Measurements from ENCODE around the gene IKZF4.

Gene IKZF4

DNA sequence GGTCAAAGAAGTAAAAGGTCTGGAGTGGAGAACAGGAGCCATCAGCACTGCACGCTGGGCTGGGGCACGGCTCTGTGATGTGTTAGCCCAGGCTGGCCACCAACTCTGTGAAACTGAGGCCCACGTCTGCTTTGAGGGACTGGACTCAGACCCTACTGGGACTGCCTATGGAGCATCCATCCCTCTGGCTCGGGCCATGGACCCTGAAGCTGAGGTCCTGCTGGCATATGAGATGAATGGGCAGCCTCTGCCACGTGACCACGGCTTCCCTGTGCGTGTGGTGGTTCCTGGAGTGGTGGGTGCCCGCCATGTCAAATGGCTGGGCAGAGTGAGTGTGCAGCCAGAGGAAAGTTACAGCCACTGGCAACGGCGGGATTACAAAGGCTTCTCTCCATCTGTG, 16.6 kb upstream of the IKZF4 start:
- Mint-ChIP-seq H3K4me1 (peaks cover 51% of the 10 kb centered on the region), H3K27me3 (ENCODE audit: low read depth, poor library complexity) (no peaks in the 10 kb centered on the region), H3K27ac (peak overlapping the region; percentile 56), H3K4me3 (no peak overlapping the region), H3K36me3 (ENCODE audit: low read depth) (peaks cover 55% of the 10 kb centered on the region), H3K9me3 (no peaks in the 10 kb centered on the region)
- TF ChIP-seq, protein P1, sequence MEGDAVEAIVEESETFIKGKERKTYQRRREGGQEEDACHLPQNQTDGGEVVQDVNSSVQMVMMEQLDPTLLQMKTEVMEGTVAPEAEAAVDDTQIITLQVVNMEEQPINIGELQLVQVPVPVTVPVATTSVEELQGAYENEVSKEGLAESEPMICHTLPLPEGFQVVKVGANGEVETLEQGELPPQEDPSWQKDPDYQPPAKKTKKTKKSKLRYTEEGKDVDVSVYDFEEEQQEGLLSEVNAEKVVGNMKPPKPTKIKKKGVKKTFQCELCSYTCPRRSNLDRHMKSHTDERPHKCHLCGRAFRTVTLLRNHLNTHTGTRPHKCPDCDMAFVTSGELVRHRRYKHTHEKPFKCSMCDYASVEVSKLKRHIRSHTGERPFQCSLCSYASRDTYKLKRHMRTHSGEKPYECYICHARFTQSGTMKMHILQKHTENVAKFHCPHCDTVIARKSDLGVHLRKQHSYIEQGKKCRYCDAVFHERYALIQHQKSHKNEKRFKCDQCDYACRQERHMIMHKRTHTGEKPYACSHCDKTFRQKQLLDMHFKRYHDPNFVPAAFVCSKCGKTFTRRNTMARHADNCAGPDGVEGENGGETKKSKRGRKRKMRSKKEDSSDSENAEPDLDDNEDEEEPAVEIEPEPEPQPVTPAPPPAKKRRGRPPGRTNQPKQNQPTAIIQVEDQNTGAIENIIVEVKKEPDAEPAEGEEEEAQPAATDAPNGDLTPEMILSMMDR (IDR thresholded peaks at IDR 0.05) = no peak
- no peak for DNase-seq

DNA sequence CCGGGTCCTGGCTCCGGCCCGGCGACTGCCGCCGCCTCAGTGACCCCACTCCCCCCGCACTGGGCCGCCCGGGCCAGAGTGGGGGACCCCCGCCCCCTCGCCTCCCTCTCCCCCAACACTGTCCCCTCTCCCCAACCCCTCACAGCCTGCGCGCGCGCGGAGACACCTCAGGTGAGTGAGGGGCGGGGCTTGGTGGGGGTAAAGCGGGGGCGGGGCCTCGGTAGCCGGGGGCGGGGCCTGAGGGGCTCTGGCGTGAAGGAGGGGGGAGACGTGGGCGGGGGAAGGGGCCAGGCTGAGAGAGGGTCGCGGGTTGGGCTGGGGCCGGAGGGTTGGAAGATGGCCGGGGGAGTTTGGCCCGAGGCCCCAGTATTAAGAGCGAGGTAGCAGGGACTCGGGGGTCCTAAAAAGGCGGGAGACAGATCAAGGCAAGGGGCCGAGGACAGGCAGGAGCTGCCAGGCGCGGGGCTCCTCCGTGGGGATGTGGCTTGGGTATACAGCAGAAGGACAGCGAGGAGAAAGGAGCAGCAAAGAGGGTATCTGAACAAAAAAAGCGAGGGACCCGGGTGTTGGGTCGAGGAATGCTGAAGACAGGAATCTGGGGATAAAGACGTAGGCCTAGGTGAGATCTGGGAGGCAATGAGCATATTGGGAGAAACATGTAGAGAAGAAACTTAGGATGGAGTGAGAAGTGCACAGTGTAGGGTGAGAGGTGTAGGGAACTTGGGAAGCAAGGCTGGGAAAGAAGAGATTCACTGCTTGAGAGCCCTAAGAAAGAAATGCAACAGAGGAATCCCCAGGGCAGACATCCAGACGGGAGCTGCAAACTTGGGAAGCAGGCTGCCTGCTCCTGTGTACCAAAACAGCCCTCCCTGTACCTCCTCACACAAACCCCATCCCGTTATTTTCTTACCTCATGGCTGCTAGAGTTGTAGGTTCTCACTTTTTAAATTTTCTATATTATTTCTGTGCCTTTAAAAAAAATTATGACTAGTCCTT, 13.0 kb upstream of the IKZF4 start:
- TF ChIP-seq, protein P1 (IDR thresholded peaks at IDR 0.05) = no peak
- peak overlapping the region; percentile 90 for H3K4me3 Mint-ChIP-seq
- no peaks in the 10 kb centered on the region for H3K9me3 Mint-ChIP-seq
- H3K36me3 Mint-ChIP-seq (ENCODE audit: low read depth) = peaks cover 50% of the 10 kb centered on the region
- H3K27me3 Mint-ChIP-seq (ENCODE audit: low read depth, poor library complexity) = peaks cover 3% of the 10 kb centered on the region
- H3K4me1 Mint-ChIP-seq = peaks cover 70% of the 10 kb centered on the region
- H3K27ac Mint-ChIP-seq = peak overlapping the region; percentile 99
- peak; percentile 92 for DNase-seq

DNA sequence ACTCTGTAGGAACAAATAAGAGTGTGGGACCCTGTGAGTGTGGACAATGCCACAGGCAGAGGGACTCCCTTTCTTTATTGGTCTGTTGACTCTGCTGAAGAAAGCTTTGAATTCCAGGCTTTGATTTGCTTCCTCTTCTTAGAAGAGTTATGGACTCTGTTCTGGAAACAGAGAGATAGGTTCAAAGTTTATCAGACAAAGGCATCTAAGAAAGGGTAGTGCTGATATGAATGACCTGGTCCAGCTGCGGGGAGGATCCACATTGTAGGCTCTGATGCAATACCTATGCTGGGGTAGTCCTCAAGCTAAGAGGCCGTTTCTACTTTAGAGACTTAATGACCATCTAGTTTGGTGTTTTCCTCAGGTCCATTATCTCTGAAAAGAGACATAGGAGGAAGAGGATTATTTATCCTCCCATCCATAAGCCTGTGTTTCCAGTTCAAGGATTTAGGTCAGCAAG, 10.7 kb upstream of the IKZF4 start:
- Mint-ChIP-seq H3K9me3 (no peaks in the 10 kb centered on the region), H3K4me1 (peaks cover 68% of the 10 kb centered on the region), H3K27me3 (ENCODE audit: low read depth, poor library complexity) (peaks cover 3% of the 10 kb centered on the region), H3K27ac (peak overlapping the region; percentile 61), H3K36me3 (ENCODE audit: low read depth) (peaks cover 41% of the 10 kb centered on the region), H3K4me3 (peak overlapping the region; percentile 49)
- no peak for DNase-seq
- TF ChIP-seq, protein P1 (IDR thresholded peaks at IDR 0.05) = no peak

DNA sequence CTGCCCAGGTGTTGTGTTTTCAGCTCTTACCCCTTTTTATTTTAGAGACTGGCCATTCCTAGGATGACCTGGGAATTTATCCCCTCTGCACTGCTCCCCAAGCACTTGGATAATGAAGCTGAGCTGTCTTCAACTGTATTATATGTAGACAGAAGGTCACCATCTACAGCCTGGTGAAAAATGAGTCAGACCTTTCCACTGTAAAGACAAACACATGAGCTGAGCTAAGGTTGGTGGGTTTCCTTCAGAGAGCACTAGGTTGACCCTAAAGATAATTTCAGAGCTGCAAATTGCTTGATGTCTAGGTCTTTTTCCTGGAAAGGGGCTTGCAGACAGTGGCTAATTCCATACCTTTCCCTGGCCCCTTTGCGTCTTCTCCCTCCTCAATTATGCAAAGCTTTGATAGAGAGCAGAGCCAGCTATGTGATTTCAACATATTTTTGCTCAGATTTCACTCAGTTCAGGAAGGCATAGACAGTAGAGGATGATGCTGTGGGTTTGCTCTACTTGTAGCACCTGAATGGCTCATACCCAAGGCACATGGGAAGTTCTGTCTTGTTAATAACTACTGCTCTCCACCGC, 9.2 kb upstream of the IKZF4 start:
- DNase-seq = no peak
- Mint-ChIP-seq H3K4me1 (peaks cover 63% of the 10 kb centered on the region), H3K9me3 (no peaks in the 10 kb centered on the region), H3K4me3 (no peak overlapping the region), H3K36me3 (ENCODE audit: low read depth) (peaks cover 31% of the 10 kb centered on the region), H3K27ac (no peak overlapping the region), H3K27me3 (ENCODE audit: low read depth, poor library complexity) (peaks cover 3% of the 10 kb centered on the region)
- TF ChIP-seq, protein P1 (IDR thresholded peaks at IDR 0.05) = no peak

DNA sequence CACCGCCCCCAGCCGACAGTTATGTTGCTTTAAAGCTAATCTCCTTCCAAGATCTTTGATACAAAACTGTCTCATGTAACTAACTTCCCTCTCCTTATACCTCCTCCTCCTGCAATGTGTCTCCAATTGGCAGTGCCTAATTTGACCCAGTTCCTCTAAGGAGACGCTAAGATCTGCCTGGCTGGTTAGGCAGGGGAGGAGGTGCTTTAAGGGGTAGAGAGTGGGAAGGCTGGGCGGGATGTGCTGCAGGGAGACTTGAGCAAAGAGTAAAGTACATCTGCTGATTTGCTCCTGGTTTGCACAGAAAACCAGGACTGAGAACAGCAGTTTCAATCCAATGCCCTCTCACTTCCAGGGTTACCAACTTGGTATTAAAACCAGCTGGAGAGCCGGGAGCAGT, 7.4 kb upstream of the IKZF4 start:
- Mint-ChIP-seq H3K27me3 (ENCODE audit: low read depth, poor library complexity) (peaks cover 3% of the 10 kb centered on the region), H3K4me1 (peaks cover 55% of the 10 kb centered on the region), H3K36me3 (ENCODE audit: low read depth) (peaks cover 42% of the 10 kb centered on the region), H3K4me3 (no peak overlapping the region), H3K27ac (peak overlapping the region; percentile 58), H3K9me3 (no peaks in the 10 kb centered on the region)
- no peak for DNase-seq
- TF ChIP-seq, protein P1 (IDR thresholded peaks at IDR 0.05) = no peak
